Measurements from ENCODE around the gene DNASE1L1.

Gene DNASE1L1, protein sequence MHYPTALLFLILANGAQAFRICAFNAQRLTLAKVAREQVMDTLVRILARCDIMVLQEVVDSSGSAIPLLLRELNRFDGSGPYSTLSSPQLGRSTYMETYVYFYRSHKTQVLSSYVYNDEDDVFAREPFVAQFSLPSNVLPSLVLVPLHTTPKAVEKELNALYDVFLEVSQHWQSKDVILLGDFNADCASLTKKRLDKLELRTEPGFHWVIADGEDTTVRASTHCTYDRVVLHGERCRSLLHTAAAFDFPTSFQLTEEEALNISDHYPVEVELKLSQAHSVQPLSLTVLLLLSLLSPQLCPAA

DNA sequence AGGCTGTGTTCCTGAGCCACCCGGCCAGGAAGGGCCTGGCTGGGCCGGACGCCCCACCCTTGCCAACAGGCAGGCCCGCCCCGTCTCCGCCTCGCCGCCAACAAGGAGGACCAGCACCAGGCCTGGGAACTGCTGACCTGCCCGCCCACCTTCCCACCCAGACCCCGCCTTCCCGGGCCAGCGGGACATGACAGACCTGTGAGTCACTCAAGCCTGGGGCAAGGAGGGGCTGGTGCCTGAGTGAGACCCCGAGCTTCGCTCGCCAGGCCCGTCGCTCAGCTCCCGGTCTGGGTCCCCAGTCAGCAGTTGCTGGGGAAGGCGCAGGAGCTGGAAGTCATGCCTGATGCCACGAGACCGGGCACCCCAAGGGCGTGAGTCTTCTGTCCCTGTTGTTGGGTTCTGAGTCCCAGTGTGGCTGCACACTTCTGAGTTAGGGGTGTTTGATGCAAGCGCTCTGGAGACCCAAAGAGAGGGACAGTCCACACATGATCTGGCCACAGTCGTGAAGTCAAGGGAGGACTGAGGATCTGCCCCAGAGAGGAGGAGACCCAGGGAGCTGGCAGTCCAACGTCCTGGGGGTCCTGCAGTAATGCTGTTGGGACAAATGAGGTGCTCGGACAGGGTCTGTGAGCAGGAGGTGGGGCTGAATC, at the start of gene DNASE1L1:
Gene DNASE1L1 (minus strand): TSS at position 33 of the 650 bp plus-strand sequence. CDS start 3,686 bp downstream, outside the sequence.
- DNase-seq (ENCODE audit: low spot score), result peak; percentile 86

DNA sequence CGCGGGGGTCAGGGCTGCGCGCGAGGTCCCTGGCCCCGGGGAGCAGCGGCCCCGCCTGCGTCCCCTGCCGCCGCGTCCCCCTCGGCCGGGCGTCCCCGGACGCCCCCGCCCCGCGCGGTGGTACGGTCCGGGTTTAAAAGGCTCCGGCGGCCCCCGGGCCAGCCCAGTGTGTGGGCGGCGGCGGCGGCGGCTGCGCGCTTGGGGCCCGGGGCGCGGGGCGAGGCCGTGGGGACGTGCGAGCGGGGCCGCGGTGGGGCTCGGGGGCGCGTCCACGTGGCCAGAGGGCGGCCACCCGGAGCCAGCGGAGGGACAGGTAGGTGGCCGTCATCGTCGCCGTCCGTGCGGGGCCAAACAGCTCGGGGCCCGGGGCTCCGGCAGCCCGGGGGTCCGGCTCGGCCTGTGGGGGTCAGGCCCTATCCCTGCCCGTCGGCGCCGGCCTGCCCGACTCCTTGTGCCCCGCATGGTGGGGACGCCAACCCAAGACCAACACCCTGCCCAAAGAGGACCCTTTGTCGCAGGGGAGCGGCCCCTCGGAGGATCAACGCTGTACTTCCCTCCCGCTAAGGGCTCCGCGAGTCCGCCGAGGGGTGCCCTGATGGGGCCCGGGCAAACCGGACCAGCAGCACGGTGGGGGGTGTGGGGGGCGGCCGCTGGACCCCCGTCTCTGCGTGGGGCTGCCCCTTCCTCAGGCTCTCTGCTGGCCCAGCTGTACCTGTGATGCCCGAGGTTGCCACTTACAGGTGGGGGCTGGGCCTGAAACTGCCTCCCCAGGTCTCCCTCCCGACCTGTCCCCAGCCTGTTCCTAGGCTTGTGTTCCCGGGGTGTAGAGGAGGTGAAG, 49.3 kb upstream of the DNASE1L1 start, which contains the start of gene PLXNA3:
Gene PLXNA3 (plus strand): TSS at position 166 of the 838 bp plus-strand sequence. CDS start 1,903 bp downstream, outside the sequence.
- peak; percentile 70 for DNase-seq (ENCODE audit: low spot score)

DNA sequence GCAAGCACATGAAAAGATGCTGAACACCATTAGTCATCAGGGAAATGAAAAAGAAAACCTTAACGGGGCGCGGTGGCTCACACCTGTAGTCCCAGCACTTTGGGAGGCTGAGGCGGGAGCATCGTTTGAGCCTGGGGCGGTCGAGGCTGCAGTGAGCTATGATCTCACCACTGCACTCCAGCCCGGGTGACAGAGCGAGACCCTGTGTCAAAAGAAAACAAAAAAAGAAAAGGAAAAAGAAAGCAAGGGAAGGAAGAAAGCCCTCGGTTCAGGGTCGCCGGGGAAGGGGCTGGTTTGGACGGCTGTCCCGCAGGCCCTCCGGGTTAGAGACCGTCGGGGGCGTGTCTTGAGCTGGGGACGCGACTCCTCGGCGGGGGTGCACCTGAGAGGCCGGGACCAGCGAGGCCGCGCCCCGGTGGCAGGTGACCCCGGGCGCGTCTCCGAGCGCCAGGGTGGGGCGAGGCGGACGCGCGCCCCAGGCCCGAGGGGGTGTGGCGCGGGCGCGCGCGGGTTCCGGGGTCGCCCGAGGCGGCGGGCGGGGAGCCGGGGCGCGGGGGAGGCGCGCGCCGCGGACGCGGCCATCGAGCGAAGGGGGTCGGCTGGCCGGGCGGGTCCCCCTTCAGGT, 48.5 kb upstream of the DNASE1L1 start:
- DNase-seq (ENCODE audit: low spot score), result no peak

DNA sequence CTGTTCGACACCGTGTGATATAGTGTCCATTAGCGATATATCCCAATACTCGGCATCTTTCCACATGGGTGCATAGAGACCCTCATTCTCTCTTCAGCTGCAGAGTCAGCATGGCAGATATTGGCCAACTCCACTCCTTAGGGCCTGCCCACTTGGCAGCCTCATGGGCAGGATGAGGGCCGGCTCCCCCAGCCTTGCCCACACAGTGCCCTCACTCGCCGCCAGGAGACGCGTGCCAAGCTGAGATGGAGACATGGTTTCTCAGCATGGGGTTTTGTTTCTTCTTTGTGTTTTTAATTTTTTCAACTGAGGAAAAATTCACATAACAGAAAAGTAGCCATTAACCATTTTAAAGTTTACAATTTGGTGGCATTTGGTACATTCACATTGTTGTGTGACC, 43.8 kb upstream of the DNASE1L1 start:
- no peak for DNase-seq (ENCODE audit: low spot score)

DNA sequence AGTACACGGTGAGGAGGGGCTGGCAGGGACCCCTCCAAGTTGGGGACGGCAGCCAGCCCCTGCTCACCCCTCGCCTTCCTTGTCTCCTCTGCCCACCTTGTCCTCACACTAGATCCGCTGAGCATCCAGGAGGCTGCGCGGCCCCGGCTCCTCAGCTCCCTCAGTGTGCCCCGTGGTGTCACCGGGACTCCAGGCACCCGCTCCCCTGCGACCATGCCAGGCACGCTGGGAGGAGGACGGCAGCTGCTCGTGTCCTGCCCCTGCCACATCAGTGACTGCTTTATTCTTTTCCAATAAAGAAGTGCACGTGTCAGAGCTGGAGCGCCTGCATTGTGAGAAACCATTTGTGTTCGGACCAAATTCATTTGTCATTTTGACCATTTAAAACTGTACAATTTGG, 41.3 kb upstream of the DNASE1L1 start:
- DNase-seq (ENCODE audit: low spot score), result no peak

DNA sequence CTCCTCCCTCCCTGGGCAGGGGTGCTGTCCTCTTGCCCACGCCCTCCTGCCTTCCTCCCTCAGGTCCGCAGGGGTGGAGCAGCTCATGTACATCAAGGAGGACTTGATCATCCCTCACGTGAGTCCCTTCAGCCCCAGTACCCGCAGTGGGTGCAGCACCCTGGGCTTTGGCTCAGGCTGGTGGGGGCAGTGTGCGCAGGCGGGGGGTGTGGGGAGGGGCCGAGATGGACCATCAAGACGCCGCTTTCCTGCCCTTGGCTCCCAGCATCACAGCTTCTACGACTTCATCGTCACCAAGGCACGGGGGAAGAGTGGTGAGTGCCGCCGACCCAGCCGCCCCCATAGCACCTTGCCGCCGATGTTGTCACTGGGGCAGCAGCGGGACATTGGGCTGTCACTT, 40.6 kb upstream of the DNASE1L1 start:
- no peak for DNase-seq (ENCODE audit: low spot score)

DNA sequence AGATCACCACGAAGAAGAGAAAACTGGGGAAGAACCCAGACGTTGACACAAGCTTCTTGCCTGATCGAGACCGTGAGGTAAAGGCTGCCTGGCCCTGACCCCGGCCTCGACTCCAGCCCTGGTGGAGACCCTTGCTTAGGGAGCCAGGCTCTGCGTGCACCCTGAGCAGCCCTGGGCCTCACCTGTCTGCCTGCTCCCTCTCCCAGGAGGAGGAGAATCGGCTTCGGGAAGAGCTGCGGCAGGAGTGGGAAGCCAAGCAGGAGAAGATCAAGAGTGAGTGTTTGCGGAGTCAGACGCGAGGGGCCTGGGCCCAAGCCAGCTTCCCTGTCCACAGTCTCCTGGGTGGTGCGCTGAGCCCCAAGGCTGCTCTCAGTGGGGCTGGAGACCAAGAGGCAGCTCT, 39.4 kb upstream of the DNASE1L1 start:
- DNase-seq (ENCODE audit: low spot score), result no peak

DNA sequence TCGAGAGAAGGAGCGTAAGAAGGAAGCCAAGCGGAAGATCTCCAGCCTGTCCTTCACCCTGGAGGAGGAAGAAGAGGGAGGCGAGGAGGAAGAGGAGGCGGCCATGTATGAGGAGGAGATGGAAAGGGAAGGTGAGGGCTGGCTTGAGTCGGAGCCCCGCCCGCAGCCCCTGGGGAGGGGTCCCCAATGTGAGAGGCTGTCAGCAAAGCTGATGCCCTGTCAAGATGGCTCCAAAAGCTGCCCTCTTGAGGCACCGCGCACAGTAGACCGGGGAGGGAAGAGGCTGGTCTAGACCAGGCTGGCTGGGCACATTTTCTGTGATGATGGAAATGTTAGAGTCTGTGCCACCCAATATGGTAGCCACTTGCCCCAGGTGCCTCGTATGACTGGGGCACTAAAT, 37.4 kb upstream of the DNASE1L1 start:
- no peak for DNase-seq (ENCODE audit: low spot score)

DNA sequence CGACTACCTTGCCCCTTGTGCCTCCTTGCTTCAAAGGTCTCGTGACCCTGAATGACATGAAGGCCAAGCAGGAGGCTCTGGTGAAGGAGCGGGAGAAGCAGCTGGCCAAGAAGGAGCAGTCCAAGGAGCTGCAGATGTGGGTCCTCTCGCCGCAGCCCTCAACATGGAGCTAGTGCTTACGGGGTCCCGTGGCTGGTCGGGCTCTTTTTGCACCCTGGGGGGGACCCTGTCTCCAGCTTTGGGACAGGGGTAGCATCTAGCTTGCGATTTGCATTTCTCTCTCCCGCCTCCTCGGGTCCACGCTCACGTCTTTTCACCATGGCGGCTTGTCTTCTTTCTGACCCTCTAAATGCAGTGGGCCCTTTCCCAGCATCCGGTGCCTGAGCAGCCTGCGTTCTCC, 36.7 kb upstream of the DNASE1L1 start:
- no peak for DNase-seq (ENCODE audit: low spot score)

DNA sequence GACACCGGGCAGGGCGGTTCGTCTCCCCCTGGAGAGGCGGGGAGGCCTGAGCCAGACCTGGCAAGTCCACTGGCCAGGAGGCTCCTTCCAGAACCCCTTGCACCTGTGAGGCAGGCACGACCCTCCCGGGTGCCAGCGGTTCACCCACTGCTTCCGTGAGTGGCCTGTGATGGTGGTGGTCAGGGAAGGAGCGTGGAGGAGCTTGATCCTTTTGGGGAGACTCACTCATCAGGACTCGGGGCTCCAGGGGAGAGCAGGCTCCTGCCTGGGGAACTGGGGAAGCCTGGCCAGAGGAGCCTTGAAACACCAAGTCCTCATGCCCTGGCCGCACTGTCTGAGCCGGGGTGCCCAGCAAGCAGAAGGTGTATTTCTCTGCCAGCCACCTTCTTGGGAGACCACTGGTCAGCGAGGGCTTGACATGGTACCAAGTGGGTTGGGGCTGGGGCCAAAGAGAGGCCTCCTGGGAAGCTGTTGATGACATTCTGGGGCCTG, 35.7 kb upstream of the DNASE1L1 start:
- DNase-seq (ENCODE audit: low spot score), result no peak

DNA sequence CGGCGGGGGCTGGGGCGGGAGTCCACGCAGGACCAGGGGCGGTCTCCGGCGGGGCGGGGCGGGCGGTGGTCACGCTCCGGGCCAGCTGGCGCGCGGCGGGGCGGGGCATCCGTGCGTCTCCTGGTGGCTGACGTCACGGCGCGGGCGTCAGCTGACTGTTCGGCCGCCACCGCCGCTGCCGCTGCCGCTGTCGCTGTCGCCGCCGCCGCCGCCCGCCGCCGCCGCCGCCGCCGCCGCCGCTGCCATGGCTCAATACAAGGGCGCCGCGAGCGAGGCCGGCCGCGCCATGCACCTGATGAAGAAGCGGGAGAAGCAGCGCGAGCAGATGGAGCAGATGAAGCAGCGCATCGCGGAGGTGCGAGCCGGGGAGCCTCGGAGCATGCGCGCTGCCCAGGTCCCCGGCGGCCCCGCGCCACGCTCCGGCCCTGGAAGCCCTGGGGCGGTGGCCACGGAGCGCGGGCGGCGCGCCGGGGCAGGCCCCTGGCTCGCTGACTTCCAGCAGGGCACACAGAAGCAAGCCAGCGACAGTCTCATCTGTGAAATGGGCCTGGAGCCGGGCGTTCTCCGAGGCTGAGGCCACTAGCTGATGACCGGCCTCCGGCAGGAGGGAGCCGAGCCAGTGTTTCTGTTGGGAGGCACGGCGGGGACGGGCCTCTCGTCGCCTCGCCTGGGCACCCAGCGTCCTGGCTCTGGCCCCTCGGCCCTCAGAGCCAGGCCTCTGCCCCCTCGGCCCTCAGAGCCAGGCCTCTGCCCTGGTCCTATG, 35.1 kb upstream of the DNASE1L1 start, which contains the start of gene FAM50A:
Gene FAM50A (plus strand): TSS at position 150 of the 763 bp plus-strand sequence. CDS start 95 bp downstream, at position 245.
- DNase-seq (ENCODE audit: low spot score), result peak; percentile 78

DNA sequence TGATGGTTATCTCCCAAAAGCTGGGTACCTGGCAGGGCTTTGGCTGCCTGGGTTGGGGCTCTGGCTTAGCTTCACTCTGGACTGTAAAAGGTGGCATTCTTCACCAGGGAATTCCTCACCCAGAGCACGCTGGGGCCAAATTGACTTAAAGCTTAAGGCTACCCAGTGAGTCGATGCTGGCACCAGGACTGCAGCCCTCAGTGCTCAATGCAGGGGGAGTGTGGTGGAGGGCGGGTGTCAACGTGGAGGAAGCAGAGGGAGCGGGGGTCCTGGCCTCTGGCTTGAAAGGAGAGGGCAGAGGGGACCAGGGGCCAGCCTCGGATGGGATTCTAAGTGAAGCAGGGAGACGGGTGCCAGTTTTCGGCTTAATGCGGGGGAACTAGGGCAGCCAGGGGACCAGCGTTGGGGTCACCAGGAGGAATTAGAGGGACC, 34.4 kb upstream of the DNASE1L1 start:
- no peak for DNase-seq (ENCODE audit: low spot score)

DNA sequence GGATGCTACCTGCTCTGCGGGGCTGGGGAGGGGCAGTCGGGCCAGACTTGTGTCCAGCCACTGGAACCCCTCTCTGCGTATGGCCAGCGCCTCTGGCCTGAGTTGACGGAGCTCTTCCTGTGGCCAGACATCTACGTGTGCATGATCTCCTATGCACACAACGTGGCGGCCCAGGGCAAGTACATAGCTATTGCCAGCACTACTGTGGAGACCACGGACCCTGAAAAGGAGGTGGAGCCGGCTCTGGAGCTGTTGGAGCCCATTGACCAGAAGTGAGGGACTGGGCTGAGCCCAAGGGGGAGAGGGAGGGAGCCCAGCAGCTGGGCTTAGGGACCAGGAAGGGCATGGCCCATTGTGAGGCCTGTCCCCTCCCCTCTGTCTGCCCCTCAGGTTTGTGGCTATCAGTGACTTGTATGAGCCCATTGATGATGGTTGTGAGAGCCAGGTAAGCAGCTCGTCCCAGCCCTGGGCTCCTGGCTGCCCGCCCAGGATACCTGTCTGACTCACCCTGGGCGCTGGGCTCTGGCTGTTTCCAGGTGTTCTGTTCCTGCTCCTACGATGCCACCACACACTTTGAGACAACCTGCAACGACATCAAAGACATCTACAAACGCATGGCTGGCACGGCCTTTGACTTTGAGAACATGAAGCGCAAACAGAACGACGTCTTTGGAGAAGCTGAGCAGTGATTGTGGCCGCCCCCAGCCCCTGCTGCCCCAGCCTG, 33.1 kb upstream of the DNASE1L1 start:
- no peak for DNase-seq (ENCODE audit: low spot score)

DNA sequence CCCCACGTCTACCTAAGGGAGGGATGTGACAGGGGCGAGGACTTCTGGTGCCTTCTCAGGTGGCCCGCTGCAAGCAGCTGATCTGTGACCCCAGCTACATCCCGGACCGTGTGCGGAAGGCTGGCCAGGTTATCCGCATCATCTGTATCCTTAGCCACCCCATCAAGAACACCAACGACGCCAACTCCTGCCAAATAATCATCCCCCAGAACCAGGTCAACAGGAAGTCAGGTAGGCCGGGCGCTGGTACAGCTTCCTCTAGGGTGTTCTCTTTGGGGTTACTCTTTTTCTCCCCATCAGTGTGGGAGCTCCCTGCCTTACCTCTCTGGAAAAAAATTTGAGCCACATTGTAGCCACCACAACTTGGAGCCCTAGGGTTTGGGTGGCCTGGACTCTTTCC, 32.5 kb upstream of the DNASE1L1 start:
- no peak for DNase-seq (ENCODE audit: low spot score)

DNA sequence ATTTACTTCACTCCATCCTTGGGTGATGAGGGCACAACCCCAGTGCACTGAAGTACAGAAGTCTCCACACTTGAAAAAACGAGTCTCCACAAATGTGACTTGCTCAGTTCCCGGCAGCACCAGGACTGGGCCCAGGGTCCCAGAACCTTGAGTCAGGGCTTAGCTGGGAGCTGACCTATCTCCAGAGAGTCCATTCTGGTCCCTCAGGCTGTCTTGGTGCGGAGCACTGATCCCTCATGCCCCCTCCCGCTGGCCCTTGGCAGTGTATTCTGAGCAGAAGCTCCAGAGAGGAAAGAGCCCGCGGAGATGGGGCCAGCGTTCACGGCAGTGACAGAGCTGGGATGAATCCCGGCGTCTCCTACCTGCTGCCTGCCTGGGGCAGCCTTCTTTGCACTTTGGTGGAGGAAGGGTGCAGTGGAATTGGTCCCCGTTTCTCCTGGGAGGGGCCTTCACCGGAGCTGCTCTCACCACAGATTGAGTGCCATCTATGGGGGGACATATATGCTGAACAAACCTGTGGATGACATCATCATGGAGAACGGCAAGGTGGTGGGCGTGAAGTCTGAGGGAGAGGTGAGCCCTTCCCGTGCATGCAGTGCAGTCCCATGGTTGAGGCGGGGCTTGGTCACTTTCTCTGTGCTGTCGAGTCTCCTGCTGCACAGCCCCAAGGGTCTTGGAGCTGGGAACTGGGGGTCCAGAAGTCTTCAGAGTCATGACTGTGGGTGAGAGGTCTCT, 31.7 kb upstream of the DNASE1L1 start:
- no peak for DNase-seq (ENCODE audit: low spot score)

DNA sequence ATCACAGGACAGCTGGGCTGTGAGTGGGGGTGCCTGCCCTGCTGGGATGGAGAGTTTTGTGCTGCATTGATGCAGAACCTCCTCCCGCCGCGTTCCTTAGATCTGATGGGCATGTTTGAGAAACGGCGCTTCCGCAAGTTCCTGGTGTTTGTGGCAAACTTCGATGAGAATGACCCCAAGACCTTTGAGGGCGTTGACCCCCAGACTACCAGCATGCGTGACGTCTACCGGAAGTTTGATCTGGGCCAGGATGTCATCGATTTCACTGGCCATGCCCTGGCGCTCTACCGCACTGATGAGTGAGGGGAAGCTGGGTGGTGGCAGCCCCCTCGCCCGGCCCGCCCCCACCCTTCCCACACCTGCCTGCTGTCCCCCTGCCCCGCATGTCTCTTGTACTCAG, 30.8 kb upstream of the DNASE1L1 start:
- DNase-seq (ENCODE audit: low spot score), result no peak

DNA sequence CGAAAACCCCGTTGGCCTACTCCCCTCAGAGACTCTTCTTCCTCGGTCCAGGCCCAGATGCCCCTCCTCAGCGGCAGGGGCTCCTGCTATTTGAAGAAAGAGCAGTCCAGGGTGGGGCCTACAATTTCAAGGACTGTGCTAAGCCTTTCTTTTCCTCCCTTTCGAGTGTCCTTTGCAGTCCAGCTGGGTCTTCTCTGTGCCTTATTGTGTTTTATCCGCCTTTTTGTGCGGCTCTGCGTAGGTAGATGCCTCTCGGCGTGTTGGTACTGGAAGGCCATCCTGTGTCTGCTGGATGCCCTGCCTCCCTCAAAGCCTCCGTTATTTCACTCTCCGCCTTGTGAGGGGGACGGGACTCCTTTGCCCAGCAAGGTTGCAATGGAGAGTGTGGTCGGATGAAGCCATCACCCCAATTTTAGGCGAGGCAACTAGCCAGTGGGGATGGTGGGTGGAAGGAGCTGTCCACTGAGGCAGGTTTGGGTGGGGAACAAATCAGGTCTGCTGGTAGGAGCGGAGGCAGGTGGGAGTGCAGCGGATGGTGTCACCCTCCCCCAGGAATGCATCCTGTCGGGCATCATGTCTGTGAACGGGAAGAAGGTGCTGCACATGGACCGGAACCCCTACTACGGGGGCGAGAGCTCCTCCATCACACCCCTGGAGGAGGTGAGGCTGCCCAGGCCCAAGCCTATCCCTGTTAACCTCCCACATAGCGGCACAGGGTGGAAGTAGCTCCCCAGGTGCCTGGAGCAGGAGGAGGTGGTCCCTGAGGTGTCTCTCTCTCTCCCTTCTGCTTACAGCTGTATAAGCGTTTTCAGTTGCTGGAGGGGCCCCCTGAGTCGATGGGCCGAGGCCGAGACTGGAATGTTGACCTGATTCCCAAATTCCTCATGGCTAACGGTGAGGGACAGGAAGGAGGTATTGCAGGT, 29.2 kb upstream of the DNASE1L1 start:
- no peak for DNase-seq (ENCODE audit: low spot score)

DNA sequence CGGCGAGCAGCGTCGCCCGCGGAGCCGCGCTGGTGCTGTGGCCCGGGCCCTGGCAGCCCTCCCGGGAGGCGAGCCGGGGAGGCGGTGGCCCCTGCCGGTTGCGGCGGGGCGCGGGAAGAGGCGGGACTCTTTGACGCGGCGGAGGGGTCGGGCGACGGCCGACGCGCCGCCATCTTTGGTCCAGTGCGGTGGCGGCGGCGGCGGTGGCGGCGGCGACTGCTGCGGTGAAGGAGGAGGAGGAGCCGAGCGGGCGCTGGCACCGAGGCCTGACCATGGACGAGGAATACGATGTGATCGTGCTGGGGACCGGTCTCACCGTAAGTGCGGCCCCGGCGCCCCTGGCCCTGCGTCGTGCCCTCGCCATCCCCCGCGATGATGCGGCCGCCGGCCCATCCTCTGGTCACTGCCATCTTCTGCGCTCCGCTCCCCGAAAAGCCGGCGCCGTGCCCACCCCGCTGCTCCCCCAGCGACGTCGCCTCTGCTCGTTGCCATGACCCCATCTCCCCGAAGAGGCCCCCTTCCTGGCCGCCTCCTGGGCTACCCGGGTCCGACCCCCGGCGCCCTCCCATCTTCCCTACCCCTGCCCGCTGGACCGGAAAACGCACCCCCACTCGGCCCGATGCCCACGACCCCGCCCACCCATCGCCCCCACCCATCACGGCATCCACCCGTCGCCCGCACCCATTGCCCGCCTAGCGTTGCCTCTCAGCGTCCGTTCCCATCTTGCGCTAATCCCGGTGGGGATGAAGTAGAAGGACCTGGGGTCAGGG, 28.1 kb upstream of the DNASE1L1 start, which contains the start of gene GDI1:
Gene GDI1 (plus strand): TSS at position 172 of the 770 bp plus-strand sequence. CDS start 101 bp downstream, at position 273.
- DNase-seq (ENCODE audit: low spot score), result peak; percentile 71

All from ecto neural progenitor cell (in vitro differentiated cells).